Fibroblast of gingiva (primary cell): Measurements from ENCODE around the gene TEX54.

Experiments
- DNase-seq: peaks from one replicate; pipeline ENCODE4 v3.0.0-alpha.2; 2011; ENCODE audit warnings: low read depth

TEX54 gene

GRCh38 chr11:62787005-62787759 lies 45.5 kb downstream of the TEX54 start, which contains the start of gene TMEM179B:
TMEM179B (plus strand) TSS chr11:62787402; CDS start chr11:62787432, 30 bp downstream.
- peak; percentile 95 for DNase-seq

GRCh38 chr11:62786318-62787004 lies 46.2 kb downstream of the TEX54 start:
- peak; percentile 78 for DNase-seq

- no peak for DNase-seq
These were observed 49.9 kb downstream of the TEX54 start for GRCh38 chr11:62782753-62783152.
